ENCODE data around the gene COL4A1. TPM values are rescaled to one million over a fixed set of nuclear protein-coding genes. Genes with fewer than 3 reads are reported as not detected.

Gene COL4A1
- total and polyA plus RNA-seq, 4 donors, result 162 to 377 (median 214) TPM

- Histone ChIP-seq H3K9me3 (ENCODE audit: control insufficient read depth, insufficient read depth, low read length) (no peaks in the 10 kb centered on the region), H3K27me3 (ENCODE audit: control insufficient read depth, insufficient read depth, low read length) (no peaks in the 10 kb centered on the region), H3K4me1 (ENCODE audit: control insufficient read depth, insufficient read depth, low read length) (peaks cover under 1% of the 10 kb centered on the region), H3K4me3 (ENCODE audit: low read depth, low read length) (no peak overlapping the region), H3K27ac (ENCODE audit: low read depth, low read length) (no peak overlapping the region), H3K36me3 (ENCODE audit: control insufficient read depth, insufficient read depth, low read length) (no peaks in the 10 kb centered on the region)
- 85% methylated on average over 6 of the region's 18 CpGs for WGBS (ENCODE audit: insufficient coverage)
- no peak for DNase-seq (ENCODE audit: low read depth in 4 of 6, low spot score in 6 of 6)
These were observed 50.6 kb downstream of the COL4A1 start for GRCh38 chr13:110256126-110256905.

- no peak for DNase-seq (ENCODE audit: low read depth in 4 of 6, low spot score in 6 of 6)
- peaks cover 3% of the 10 kb centered on the region for H3K4me1 ChIP-seq (ENCODE audit: control insufficient read depth, insufficient read depth, low read length)
- peak overlapping the region; percentile 57 for H3K27ac ChIP-seq (ENCODE audit: low read depth, low read length)
- H3K27me3 ChIP-seq (ENCODE audit: control insufficient read depth, insufficient read depth, low read length), result no peaks in the 10 kb centered on the region
- peaks cover 2% of the 10 kb centered on the region for H3K36me3 ChIP-seq (ENCODE audit: control insufficient read depth, insufficient read depth, low read length)
- 70% methylated on average over 9 of the region's 9 CpGs for WGBS (ENCODE audit: insufficient coverage)
- no peaks in the 10 kb centered on the region for H3K9me3 ChIP-seq (ENCODE audit: control insufficient read depth, insufficient read depth, low read length)
- H3K4me3 ChIP-seq (ENCODE audit: low read depth, low read length), result no peak overlapping the region
These were observed 52.0 kb downstream of the COL4A1 start for GRCh38 chr13:110254751-110255553.

- Histone ChIP-seq H3K27me3 (ENCODE audit: control insufficient read depth, insufficient read depth, low read length) (no peaks in the 10 kb centered on the region), H3K4me3 (ENCODE audit: low read depth, low read length) (no peak overlapping the region), H3K36me3 (ENCODE audit: control insufficient read depth, insufficient read depth, low read length) (peaks cover 2% of the 10 kb centered on the region), H3K9me3 (ENCODE audit: control insufficient read depth, insufficient read depth, low read length) (no peaks in the 10 kb centered on the region), H3K27ac (ENCODE audit: low read depth, low read length) (peak overlapping the region; percentile 57), H3K4me1 (ENCODE audit: control insufficient read depth, insufficient read depth, low read length) (peaks cover 3% of the 10 kb centered on the region)
- 100% methylated on average over 1 of the region's 7 CpGs for WGBS (ENCODE audit: insufficient coverage)
- no peak for DNase-seq (ENCODE audit: low read depth in 4 of 6, low spot score in 6 of 6)
These were observed 52.7 kb downstream of the COL4A1 start for GRCh38 chr13:110254151-110254679.

GRCh38 chr13:110251193-110251819 is 55.7 kb downstream of the COL4A1 start:
- Histone ChIP-seq H3K27me3 (ENCODE audit: control insufficient read depth, insufficient read depth, low read length) (no peaks in the 10 kb centered on the region), H3K9me3 (ENCODE audit: control insufficient read depth, insufficient read depth, low read length) (no peaks in the 10 kb centered on the region), H3K4me3 (ENCODE audit: low read depth, low read length) (no peak overlapping the region), H3K4me1 (ENCODE audit: control insufficient read depth, insufficient read depth, low read length) (peaks cover 10% of the 10 kb centered on the region), H3K27ac (ENCODE audit: low read depth, low read length) (peak overlapping the region; percentile 15), H3K36me3 (ENCODE audit: control insufficient read depth, insufficient read depth, low read length) (peaks cover 6% of the 10 kb centered on the region)
- no peak for DNase-seq (ENCODE audit: low read depth in 4 of 6, low spot score in 6 of 6)
- 93% methylated on average over 9 of the region's 12 CpGs for WGBS (ENCODE audit: insufficient coverage)

- 84% methylated on average over 7 of the region's 10 CpGs for WGBS (ENCODE audit: insufficient coverage)
- no peaks in the 10 kb centered on the region for H3K9me3 ChIP-seq (ENCODE audit: control insufficient read depth, insufficient read depth, low read length)
- H3K4me1 ChIP-seq (ENCODE audit: control insufficient read depth, insufficient read depth, low read length), result peaks cover 10% of the 10 kb centered on the region
These were observed 56.6 kb downstream of the COL4A1 start for GRCh38 chr13:110250258-110250891.

GRCh38 chr13:110249326-110249725 is 57.6 kb downstream of the COL4A1 start:
- 82% methylated on average over 10 of the region's 13 CpGs for WGBS (ENCODE audit: insufficient coverage)
- Histone ChIP-seq H3K4me1 (ENCODE audit: control insufficient read depth, insufficient read depth, low read length) (peaks cover 10% of the 10 kb centered on the region), H3K9me3 (ENCODE audit: control insufficient read depth, insufficient read depth, low read length) (no peaks in the 10 kb centered on the region)

More at GRCh38 chr13:110250258-110250891, 56.6 kb downstream of the COL4A1 start:
- Histone ChIP-seq H3K4me3 (ENCODE audit: low read depth, low read length) (no peak overlapping the region), H3K36me3 (ENCODE audit: control insufficient read depth, insufficient read depth, low read length) (peaks cover 6% of the 10 kb centered on the region), H3K27ac (ENCODE audit: low read depth, low read length) (no peak overlapping the region), H3K27me3 (ENCODE audit: control insufficient read depth, insufficient read depth, low read length) (no peaks in the 10 kb centered on the region)
- DNase-seq (ENCODE audit: low read depth in 4 of 6, low spot score in 6 of 6), result no peak

GRCh38 chr13:110248449-110249143 is 58.4 kb downstream of the COL4A1 start:
- Histone ChIP-seq H3K4me3 (ENCODE audit: low read depth, low read length) (no peak overlapping the region), H3K27me3 (ENCODE audit: control insufficient read depth, insufficient read depth, low read length) (no peaks in the 10 kb centered on the region), H3K4me1 (ENCODE audit: control insufficient read depth, insufficient read depth, low read length) (peaks cover 10% of the 10 kb centered on the region), H3K9me3 (ENCODE audit: control insufficient read depth, insufficient read depth, low read length) (no peaks in the 10 kb centered on the region), H3K36me3 (ENCODE audit: control insufficient read depth, insufficient read depth, low read length) (peaks cover 6% of the 10 kb centered on the region), H3K27ac (ENCODE audit: low read depth, low read length) (peak overlapping the region; percentile 80)
- 99% methylated on average over 14 of the region's 27 CpGs for WGBS (ENCODE audit: insufficient coverage)
- DNase-seq (ENCODE audit: low read depth in 4 of 6, low spot score in 6 of 6), result no peak

More at GRCh38 chr13:110249326-110249725, 57.6 kb downstream of the COL4A1 start:
- Histone ChIP-seq H3K27me3 (ENCODE audit: control insufficient read depth, insufficient read depth, low read length) (no peaks in the 10 kb centered on the region), H3K4me3 (ENCODE audit: low read depth, low read length) (no peak overlapping the region), H3K27ac (ENCODE audit: low read depth, low read length) (no peak overlapping the region), H3K36me3 (ENCODE audit: control insufficient read depth, insufficient read depth, low read length) (peaks cover 6% of the 10 kb centered on the region)
- no peak for DNase-seq (ENCODE audit: low read depth in 4 of 6, low spot score in 6 of 6)

GRCh38 chr13:110246530-110246929 is 60.4 kb downstream of the COL4A1 start:
- H3K27me3 ChIP-seq (ENCODE audit: control insufficient read depth, insufficient read depth, low read length), result no peaks in the 10 kb centered on the region
- no peak overlapping the region for H3K4me3 ChIP-seq (ENCODE audit: low read depth, low read length)
- no peak for DNase-seq (ENCODE audit: low read depth in 4 of 6, low spot score in 6 of 6)
- peaks cover 6% of the 10 kb centered on the region for H3K36me3 ChIP-seq (ENCODE audit: control insufficient read depth, insufficient read depth, low read length)
- WGBS (ENCODE audit: insufficient coverage), result 88% methylated on average over 3 of the region's 5 CpGs
- peaks cover 10% of the 10 kb centered on the region for H3K4me1 ChIP-seq (ENCODE audit: control insufficient read depth, insufficient read depth, low read length)
- peak overlapping the region; percentile 62 for H3K27ac ChIP-seq (ENCODE audit: low read depth, low read length)
- H3K9me3 ChIP-seq (ENCODE audit: control insufficient read depth, insufficient read depth, low read length), result no peaks in the 10 kb centered on the region
